HG02623 (cell line): Measurements from ENCODE around the gene MRPL54.

Experiments
- ATAC-seq: cut with Tn5 transposase; IDR thresholded peaks from one replicate; pipeline ENCODE4 v1.9.1; 2021; ENCODE audit warnings: moderate library complexity; ENCODE audit not compliant: unreplicated experiment

MRPL54 gene

DNA sequence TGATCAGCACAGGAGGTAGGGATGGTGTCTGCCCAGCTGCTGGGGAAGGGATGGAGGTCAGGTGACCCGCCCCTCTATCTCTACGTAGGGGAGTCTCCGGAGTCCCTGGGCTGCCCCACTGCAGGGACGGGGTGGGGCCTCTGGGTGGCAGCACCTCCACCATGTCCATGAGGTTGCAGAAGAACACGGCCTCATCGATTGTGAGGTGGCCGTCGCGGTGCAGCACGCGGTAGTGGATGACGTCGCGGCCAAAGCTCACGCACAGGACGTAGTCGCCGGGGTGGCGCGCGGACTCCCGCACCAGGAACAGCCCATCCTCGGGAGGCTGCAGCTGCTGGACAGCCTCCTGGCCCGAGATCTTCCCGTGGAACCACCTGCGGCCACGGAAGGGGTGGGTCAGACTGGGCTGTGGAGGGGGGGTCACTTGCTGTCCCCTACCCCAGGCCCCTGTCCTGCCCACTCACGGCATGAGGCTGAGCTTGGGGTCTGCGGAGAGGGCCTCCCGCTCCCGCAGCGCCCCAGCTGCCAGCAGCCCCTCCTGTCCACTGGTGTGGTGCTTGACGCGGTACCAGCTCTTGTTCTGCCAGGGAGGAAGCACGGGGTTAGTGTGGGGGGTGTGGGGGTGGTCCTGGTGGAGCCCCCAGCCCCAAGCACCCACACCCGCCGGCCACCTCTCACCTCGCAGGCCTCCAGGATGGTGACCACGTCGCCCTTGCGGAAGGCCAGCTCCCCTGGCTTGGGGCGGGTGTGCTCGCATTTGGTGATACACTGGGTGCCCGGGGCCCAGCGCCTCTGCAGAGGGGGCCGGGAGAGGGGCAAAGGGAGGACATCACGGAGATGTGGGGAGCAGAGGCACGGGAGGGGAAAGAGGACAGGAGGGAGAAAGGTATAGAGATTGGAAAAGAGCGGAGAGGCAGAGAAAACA is 21.4 kb downstream of the MRPL54 start:
- no peak for ATAC-seq

DNA sequence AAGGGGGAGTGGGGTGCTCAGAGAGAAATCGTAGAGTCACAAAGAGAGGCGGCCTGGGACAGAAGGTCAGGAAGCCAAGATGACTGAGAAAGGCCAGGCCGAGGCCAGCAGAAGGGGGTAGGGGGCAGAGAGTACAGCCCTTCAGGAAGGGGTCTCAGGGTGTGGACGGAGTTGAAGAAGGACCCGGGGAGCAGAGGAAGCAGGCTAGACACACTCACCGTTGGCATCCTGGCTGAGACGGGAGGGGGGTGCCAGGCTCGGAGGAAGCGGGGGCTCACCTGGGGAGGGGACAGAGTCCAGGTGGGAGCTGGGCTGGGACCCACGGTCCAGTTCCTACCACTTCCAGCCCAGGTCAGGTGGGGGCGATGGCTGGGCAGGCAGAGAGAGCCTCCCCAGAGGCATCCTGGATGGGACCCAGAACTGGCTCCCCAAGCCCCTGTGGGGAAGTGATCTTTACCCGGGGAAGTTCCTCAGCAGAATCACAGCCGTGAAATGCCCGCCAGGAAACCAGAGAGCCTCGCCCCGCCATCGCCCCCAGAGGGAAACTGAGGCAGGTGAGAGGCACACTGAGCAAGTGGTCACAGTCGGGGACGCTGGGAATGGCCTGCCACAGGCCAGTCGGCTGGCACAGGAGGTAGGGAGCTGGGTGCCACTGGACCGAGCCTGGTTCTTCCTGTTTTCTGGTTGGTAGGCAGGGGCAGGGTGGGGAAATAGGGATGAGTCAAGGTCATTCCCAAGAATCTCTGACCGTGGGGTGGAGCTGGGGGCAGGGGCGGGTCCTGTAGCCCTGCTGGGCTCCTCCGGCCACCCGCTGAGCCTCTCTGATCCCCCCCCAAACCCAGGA is 22.3 kb downstream of the MRPL54 start:
- ATAC-seq, result no peak

DNA sequence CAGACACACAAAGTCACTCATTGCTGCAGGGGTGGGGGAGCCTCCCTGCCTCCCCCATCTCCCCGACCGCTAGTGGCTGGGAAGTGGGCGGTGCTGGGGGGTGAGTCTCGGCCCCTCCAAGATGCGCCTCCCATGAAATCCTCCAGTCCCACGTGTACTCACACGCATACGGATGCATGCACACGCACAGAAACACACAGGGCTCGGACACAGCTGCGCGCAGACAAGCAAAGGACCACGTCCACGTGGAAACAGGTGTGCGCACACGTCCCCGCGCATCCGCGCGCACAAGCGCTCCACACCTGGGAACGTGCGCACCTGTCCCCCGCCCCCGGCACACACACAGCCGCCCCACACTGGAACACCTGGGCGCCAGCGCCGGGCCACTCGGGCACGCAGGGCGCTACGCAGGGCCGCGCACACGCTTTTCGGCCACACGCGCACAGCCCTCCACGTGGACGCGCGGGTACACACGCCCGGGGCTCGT is 23.0 kb downstream of the MRPL54 start:
- ATAC-seq, result no peak

DNA sequence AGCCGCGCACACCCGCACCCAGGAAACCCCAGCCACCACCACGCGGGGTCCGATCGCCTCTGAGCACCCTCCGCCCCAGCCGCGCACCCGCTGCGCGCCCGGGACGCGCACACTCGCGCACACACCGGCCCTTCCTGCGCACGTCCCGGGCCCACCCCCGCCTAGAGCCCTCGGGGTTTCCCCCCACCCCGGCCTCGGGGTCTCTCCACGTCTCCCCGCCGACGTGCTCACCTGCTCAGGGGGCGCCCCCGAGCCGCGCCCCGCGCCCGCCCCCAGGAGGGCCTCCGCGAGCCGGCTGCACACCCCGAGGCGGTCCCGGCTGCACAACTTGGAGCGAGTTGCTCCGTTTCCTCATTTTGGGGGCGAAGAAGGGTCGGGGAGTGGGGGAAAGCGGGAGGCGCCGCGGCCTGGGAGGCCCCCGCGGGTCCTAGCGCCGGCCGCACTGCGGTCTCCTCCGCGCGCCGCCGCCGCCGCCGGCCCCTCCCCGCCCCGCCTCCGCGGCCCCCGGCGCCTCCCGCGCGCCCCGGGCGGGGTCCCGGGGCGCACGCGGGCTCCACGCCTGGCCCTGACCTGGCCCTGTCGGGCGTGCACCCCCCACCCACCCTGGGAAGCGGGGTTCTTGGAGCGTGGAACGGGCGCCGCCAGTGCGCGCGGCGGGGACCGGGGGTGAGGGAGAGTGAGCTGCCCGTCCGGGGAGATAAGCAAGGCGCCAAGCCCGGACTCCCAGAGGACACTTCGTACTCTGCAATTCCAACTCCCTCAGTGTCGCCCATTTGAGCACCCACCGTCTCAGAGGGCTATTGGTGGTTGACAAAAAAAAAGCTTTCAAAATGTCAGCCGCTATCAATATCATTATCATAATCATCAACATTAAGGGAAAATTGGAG is 23.7 kb downstream of the MRPL54 start, which contains the start of gene MATK:
TSS of gene MATK (minus strand) at position 444 of the 887 bp plus-strand sequence. CDS start 1,246 bp downstream, outside the sequence.
- ATAC-seq, result no peak

DNA sequence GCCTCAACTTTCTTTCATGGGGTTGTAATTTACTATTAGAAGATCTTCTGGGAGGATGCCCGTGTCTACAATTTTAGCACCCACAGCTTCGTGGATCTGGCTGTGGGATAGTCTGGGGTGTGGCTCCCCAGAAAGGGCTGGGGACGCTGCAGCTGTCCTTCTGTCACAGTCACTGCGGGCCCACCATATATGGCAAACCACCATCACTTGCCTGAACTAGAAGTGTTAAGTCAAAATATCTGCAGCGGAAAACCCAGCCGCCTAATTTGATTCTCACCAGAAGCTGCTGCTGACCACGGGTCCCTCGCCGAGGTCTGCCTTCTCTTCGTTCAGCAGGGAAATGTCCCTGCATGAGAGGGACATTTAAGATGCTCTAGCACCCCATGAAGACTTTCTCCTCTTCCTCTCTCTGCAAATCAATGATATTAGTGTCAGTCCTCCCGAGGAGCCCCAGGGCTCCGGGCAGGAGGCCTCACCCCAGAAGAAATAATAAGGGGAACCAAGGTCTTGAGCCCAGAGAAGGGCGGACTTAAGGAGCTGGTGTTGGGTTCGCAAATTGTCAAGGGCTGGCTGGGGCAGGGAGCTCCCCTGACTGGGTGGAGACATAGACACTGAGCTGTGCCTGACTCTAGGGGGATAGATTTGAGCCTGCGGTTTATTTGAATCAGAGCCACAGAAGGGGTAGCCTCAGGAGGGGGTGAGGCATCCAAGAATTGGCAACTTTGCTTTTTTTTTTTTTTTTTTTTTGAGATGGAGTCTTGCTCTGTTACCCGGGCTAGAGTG is 26.7 kb downstream of the MRPL54 start:
- no peak for ATAC-seq

DNA sequence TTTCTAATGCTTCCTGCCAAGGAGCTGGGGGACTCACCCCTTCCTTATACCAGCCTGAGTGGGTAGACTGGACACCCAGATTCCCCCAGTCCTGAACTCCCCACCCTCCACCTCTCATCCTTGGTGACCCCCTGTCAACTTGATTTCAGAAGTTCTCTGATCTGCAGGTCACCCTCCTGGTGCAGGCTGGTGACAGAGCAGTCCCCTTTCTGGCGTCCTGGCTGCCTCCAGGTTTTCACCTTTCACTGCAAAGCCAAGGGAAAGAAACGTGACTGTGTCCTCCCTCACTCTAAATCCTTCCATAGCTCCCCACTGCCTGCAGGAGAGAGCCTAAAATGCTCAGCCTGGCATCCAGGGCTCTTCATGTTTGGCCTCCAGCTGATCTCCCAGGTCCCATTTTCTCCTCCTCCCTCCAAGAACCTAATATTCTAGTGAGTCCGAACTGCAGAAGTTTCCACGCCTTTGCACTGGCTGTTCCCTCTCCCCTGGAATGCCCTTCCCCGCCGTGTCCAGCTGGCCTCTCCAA is 27.8 kb downstream of the MRPL54 start:
- ATAC-seq, result no peak

DNA sequence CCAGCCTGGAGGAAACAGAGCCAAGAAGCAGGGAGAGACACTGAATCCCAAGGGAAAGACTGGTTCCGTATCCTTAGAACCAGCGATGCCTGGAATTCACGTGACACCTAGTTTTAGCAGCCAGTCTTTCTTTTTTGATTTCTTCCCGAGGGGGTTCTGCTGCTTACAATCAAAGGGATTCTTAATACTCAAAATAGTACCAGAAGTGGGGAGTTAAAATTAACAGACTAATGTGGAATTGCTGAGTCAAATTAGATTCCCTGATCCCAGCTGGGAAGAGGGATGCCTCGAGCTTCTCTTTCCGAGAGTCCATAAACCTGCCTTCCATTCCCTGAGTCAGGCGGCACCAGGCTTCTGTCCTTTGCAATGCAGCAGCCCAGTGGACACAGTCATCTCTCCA is 28.5 kb downstream of the MRPL54 start:
- ATAC-seq, result no peak

DNA sequence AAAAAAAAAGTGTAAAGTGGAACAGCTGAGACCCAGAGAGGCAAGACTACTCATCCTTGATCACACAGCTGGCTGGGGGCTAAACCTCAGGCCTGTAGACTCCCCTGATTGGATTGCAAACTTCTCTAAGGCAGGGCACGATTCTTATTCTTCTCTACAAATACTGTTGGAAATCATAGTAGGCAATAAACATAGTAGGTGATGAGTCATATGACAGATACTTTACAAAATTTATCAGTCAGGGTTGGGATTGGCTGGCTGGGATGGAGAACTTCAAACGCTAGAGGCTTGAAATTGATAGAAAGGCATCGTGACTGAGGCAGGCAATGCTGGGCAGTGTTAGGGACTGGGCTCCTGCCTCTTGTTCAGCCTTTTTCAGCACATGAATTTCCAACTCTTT is 29.6 kb downstream of the MRPL54 start:
- ATAC-seq, result no peak

DNA sequence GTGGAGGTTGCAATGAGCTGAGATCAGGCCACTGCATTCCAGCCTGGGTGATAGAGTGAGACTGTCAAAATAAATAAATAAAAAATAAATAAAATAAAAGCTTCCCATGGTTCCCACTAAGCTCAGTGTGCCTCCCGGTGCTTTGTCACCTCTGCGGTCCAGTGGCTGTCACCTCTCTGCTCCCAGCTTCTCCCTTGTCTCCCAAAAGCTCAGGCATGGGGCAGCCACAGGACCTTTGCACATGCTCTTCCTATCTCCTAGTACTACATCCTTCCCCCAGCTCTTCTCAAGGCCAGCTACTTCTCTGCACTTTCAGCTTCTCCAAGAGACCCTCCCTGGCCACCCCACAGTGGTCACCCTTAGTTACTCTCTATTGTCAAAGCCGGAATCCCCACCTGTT is 31.3 kb downstream of the MRPL54 start:
- ATAC-seq, result no peak

DNA sequence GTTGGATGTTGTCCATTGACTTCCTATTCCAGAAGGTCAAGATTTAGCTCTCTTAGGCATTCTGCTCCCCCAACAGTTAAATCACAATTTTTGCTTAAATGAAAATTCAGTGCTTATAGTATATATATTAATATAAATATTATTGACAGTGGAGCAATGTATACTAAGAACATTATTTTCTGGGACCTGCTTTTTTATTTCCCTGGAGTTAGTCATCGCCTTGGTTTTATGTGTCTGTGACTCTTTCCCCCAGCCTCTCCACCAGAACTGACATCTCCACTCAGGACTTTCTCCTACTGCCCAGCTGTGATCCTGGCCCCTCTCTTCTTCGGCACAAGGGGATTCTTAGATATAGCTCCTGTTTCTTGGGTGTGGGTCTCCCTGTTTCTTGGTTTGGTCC is 33.9 kb downstream of the MRPL54 start:
- ATAC-seq, result no peak

DNA sequence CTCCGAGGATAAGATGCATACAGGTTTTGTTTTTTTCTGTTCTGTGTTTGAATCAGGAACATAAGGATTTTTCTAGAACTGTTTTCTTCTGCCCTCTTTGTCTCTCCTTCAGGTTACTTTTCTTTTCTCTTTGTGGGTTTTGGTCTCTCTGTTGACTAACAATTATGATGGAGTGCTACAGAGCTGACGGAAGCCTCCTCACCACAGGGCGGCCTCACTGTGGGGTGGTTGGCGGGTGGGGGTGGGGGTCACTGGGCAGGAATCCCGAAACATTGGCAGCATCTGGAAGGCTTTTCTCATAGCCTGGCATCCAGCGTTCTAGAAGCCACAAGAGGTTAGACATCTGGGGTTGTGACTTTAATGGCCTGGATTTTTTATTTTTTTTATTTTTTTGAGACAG is 35.7 kb downstream of the MRPL54 start:
- no peak for ATAC-seq

DNA sequence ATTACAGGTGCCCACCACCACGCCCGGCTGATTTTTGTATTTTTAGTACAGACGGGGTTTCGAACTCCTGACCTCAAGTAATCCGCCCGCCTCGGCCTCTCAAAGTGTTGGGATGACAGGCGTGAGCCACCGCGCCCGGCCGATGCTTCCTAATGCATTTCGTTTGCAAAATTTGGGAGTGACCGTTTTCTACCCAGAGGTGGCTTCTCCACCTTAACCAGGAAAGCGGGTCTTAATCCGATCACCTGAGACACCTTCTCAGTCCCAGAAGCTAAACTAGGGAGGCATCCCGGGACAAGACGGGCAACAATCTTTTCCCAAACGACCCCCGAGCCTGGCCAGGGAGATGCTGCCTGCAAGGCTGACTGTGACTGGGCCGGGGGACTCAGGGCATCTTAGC is 38.5 kb downstream of the MRPL54 start:
- no peak for ATAC-seq

DNA sequence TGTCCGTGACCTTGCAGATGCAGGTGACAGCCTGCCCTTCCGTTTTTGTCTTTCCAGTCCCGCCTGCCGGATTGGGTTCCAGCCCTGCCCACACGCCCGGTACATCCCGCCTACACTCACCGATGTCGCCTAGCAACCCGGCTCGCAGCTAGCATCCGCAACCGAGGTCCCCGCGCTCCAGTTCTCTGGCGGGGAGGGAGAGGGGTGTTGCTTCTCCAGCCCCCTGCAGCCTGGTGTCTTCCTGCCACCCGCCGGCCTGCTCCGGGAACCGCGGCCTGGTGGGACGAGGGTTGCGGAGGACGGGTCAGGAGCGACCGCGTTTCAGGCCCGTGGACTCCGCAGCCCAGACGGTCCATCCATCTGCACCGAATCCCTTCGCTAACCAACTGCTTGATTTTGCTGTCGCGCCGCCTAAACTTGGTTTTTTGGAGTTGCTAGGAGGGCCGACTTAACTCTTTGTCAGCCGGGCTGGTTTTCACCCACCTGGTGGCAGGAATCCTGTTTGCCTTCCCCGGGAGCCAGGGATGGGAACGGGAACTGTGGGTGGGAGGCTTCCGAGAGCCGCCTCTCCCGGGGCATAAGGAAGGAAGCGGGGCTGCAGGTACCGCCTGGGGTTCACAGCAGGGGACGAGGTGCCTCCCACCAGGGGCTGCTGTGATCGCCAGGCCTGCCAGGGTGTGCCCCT is 39.1 kb downstream of the MRPL54 start:
- ATAC-seq, result no peak

DNA sequence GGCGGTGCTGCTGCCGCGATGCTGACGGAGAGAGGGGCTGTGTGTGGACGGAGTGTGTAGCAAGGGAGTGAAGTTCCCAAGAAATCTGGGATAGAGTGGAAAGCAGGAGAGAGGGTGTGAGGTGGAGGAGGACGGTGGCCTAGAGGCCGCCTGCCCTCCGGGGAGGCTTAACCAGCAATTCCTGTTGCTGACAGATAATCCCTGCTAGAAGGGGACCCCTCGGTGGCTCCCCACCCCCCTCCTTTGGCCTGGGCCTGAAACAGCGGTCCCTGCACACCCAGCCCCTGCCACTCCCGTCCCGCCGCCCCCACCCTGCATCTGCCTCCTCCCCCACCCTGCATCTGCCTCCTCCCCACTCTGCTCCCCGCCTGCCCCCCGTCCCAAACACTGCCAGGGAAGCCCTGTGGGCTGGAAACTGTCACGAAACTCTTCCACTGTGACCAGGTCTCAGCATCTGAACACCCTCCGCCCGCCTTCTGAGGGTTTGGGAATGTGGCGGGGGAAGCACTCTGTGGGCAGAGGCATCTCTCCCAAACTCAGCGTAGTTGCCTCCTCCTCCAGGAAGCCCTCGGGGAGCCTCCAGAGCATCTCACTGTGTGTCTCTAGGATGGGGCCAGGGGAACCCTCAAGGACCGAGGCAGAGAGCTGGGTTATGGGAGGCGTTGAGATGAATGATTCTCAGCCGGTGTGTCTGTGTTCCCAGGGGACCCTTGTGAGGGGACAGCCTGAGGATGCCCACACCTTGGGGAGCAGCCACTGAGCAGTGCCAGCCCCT is 40.8 kb downstream of the MRPL54 start:
- ATAC-seq, result no peak

DNA sequence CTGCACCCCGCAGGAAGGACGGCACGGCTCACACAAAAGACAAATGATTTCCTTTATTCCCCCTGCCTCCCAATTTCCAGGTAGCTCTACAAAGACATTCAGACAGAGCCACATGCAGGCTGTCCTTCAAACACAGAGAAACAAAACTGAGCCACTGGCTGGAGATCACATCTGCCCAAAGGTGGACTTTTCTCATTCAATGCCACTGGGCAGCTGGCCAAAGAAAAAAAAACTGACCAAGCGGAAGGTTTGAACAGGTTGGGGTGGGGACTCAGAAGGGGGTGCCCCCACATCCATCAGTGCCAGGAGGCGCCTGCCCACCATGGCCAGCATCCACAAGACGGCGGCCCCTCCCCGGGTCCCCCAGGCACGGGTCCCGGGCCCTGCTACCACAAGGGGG is 41.5 kb downstream of the MRPL54 start:
- ATAC-seq, result no peak

DNA sequence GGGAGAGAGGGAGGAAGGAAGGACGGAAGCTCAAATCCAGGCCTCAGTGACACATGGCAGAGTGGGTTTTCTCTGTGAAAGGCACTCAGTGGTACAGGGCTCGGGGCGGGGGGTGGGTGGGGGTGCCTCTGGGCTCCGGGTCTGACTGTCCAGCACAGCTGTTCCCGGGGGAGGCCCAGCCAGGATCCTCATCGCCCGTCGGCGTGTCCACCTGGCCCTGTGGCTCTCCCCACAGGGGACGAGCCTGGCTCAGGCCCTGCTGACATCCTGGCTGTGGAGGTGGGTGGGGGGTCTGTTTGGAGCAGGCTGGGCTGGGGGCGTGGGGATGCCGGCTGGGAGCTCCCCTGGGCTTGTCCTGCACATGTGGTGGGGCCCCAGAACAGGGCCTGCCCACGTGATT is 41.9 kb downstream of the MRPL54 start:
- ATAC-seq, result no peak

DNA sequence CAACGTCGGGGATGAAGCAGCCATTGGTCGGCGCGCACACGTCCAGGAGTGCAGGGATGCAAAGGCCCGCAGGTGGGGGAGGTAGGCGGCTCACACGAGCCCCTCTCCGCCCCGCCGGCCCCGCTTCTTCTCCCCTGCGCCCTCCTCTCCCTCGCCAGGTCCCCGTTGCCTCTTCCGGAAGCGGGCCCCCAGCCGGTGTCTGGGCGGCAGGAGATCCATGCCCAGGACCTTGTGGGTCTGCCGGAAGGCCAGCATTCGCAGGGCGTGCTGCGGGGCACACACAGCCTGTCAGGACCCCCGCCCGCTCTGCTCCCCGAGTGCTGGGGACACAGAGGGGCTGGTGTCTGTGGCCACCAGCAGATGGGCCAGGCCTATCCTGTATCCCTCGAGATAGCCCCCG is 43.4 kb downstream of the MRPL54 start:
- ATAC-seq, result no peak

DNA sequence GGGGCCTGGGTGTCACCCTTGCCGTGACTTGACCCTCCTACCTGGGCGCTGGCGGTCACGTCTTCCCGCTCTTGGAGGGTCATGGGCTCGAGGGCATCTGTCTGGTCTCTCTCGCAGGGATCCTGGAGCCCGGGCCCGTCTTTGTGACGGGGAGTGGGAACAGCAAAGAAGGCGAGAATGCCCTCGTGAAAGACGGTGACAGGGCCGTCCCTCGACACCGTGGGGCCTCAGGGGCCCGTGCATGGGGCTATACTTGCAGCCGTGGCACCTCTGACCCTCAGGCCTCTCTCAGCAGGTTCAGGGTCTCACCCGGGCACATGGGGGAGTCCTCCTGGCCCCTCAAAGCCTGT is 44.6 kb downstream of the MRPL54 start:
- ATAC-seq, result no peak
